H9 (cell line): Measurements from ENCODE around the gene DCDC1. TPM values are rescaled to one million over a fixed set of nuclear protein-coding genes. Genes with fewer than 3 reads are reported as not detected.

Experiments used
- DNase-seq: peaks from one replicate; pipeline ENCODE4 v3.0.0-alpha.2; 2017
- H2AFZ ChIP-seq: one replicate; pipeline ENCODE4 v1.6.1; 2013; ENCODE audit warnings: mild to moderate bottlenecking, low read length, control low read depth, moderate library complexity
- H2AK5ac ChIP-seq: 2 replicates; pipeline ENCODE4 v1.6.1; 2013; ENCODE audit warnings: low read length, control low read depth, mixed read lengths; ENCODE audit not compliant: insufficient read length
- H2BK120ac ChIP-seq: one replicate; pipeline ENCODE4 v1.6.1; 2013; ENCODE audit warnings: low read depth, mild to moderate bottlenecking, low read length, control low read depth, inconsistent platforms; ENCODE audit not compliant: poor library complexity, severe bottlenecking
- H2BK12ac ChIP-seq: 2 replicates; pipeline ENCODE4 v1.6.1; 2013; ENCODE audit warnings: low read length, control low read depth, mixed read lengths, low read depth; ENCODE audit not compliant: insufficient read length
- H2BK15ac ChIP-seq: 2 replicates; pipeline ENCODE4 v1.6.1; 2013; ENCODE audit warnings: low read depth, low read length, control low read depth
- H2BK20ac ChIP-seq: one replicate; pipeline ENCODE4 v1.6.1; 2013; ENCODE audit warnings: low read depth, mild to moderate bottlenecking, low read length, control low read depth, inconsistent platforms; ENCODE audit not compliant: poor library complexity, severe bottlenecking
- H2BK5ac ChIP-seq: 2 replicates; pipeline ENCODE4 v1.6.1; 2013; ENCODE audit warnings: low read length, control low read depth, mixed read lengths; ENCODE audit not compliant: insufficient read length
- H3K14ac ChIP-seq: 2 replicates; pipeline ENCODE4 v1.6.1; 2013; ENCODE audit warnings: low read length, control low read depth; ENCODE audit not compliant: insufficient read depth
- H3K18ac ChIP-seq: 2 replicates; pipeline ENCODE4 v1.6.1; 2013; ENCODE audit warnings: low read depth, mild to moderate bottlenecking, mixed read lengths, low read length, control low read depth; ENCODE audit not compliant: insufficient read length
- H3K23ac ChIP-seq: 2 replicates; pipeline ENCODE4 v1.6.1; 2013; ENCODE audit warnings: low read length, control low read depth, mixed read lengths, low read depth; ENCODE audit not compliant: insufficient read length
- H3K23me2 ChIP-seq: 2 replicates; pipeline ENCODE4 v1.6.1; 2013; ENCODE audit warnings: low read depth, mild to moderate bottlenecking, mixed read lengths, low read length, control low read depth; ENCODE audit not compliant: insufficient read length, poor library complexity, severe bottlenecking
- H3K27ac ChIP-seq: 2 replicates; pipeline ENCODE4 v1.5.1; 2013; ENCODE audit warnings: low read length, control low read depth, mixed read lengths, low read depth; ENCODE audit not compliant: insufficient read length
- H3K27me3 ChIP-seq: 2 replicates; pipeline ENCODE4 v1.6.1; 2013; ENCODE audit warnings: low read length, control low read depth, inconsistent platforms; ENCODE audit not compliant: insufficient read depth
- H3K4ac ChIP-seq: 2 replicates; pipeline ENCODE4 v1.6.1; 2013; ENCODE audit warnings: low read depth, mild to moderate bottlenecking, control low read depth, inconsistent platforms, low read length, moderate library complexity
- H3K4me1 ChIP-seq: 2 replicates; pipeline ENCODE4 v1.6.1; 2013; ENCODE audit warnings: low read length, control low read depth, inconsistent platforms; ENCODE audit not compliant: insufficient read depth
- H3K4me2 ChIP-seq: 2 replicates; pipeline ENCODE4 v1.6.1; 2013; ENCODE audit warnings: low read length, control low read depth, mixed read lengths; ENCODE audit not compliant: insufficient read length, insufficient read depth
- H3K56ac ChIP-seq: 2 replicates; pipeline ENCODE4 v1.6.1; 2013; ENCODE audit warnings: low read depth, mild to moderate bottlenecking, mixed read lengths, low read length, control low read depth; ENCODE audit not compliant: insufficient read length
- H3K79me1 ChIP-seq: 2 replicates; pipeline ENCODE4 v1.6.1; 2013; ENCODE audit warnings: low read depth, mild to moderate bottlenecking, moderate library complexity, low read length, control low read depth, inconsistent platforms; ENCODE audit not compliant: insufficient read depth, poor library complexity, severe bottlenecking
- H3K79me2 ChIP-seq: 2 replicates; pipeline ENCODE4 v1.6.1; 2013; ENCODE audit warnings: low read length, control low read depth, inconsistent platforms; ENCODE audit not compliant: insufficient read depth
- H3K9ac ChIP-seq: 2 replicates; pipeline ENCODE4 v1.6.1; 2013; ENCODE audit warnings: low read length, control low read depth, mixed read lengths; ENCODE audit not compliant: insufficient read length; ENCODE audit errors: extremely low read depth
- H3K9me3 ChIP-seq: one replicate; pipeline ENCODE4 v1.6.1; 2013; ENCODE audit warnings: low read depth, low read length, inconsistent platforms; ENCODE audit not compliant: control insufficient read depth
- H3T11ph ChIP-seq: one replicate; pipeline ENCODE4 v1.6.1; 2013; ENCODE audit warnings: mild to moderate bottlenecking, low read length, control low read depth, inconsistent platforms
- H4K20me1 ChIP-seq: one replicate; pipeline ENCODE4 v1.6.1; 2013; ENCODE audit not compliant: control insufficient read depth, insufficient read length, insufficient read depth
- H4K5ac ChIP-seq: 2 replicates; pipeline ENCODE4 v1.6.1; 2013; ENCODE audit warnings: low read depth, mild to moderate bottlenecking, mixed read lengths, low read length, control low read depth; ENCODE audit not compliant: insufficient read length
- H4K8ac ChIP-seq: replicated peaks from 2 replicates; pipeline ENCODE4 v1.6.1; 2013; ENCODE audit warnings: low read length, control low read depth, mixed read lengths, low read depth; ENCODE audit not compliant: insufficient read length
- H4K91ac ChIP-seq: 2 replicates; pipeline ENCODE4 v1.6.1; 2013; ENCODE audit warnings: low read depth, mild to moderate bottlenecking, moderate library complexity, mixed read lengths, low read length, control low read depth; ENCODE audit not compliant: insufficient read length
- H3K27ac Mint-ChIP-seq, 3 experiments: 2 replicates in 2 of 3; 3 replicates in 1 of 3; pipeline ENCODE4 v1.8.0; 2020 to 2021; ENCODE audit warnings: mixed read lengths in 3 of 3, mild to moderate bottlenecking in 1 of 3, moderate library complexity in 1 of 3
- H3K27me3 Mint-ChIP-seq: 2 replicates; pipeline ENCODE4 v1.8.0; 2021; ENCODE audit warnings: low read depth, mild to moderate bottlenecking, moderate library complexity, mixed read lengths
- H3K36me3 Mint-ChIP-seq, 3 experiments: 2 replicates in 2 of 3; 3 replicates in 1 of 3; pipeline ENCODE4 v1.8.0; 2020 to 2021; ENCODE audit warnings: low read depth in 3 of 3, mixed read lengths in 3 of 3; ENCODE audit not compliant: insufficient read depth in 1 of 3
- H3K4me1 Mint-ChIP-seq, 2 experiments: 2 replicates each; pipeline ENCODE4 v1.8.0; 2020; ENCODE audit warnings: mixed read lengths in 2 of 2
- H3K4me3 Mint-ChIP-seq, 2 experiments: 2 replicates in 1 of 2; 3 replicates in 1 of 2; pipeline ENCODE4 v1.8.0; 2020 to 2021; ENCODE audit warnings: mild to moderate bottlenecking in 2 of 2, mixed read lengths in 2 of 2, moderate library complexity in 1 of 2
- H3K9me3 Mint-ChIP-seq, 2 experiments: 2 replicates in 1 of 2; 3 replicates in 1 of 2; pipeline ENCODE4 v1.8.0; 2020; ENCODE audit warnings: mild to moderate bottlenecking in 2 of 2, mixed read lengths in 2 of 2, moderate library complexity in 1 of 2
- total RNA-seq: library from RNA; stranded (reverse); gene quantifications from 2 replicates; pipeline ENCODE4 v1.2.1, GENCODE V29; 2021
- TF ChIP-seq, protein P1 (sequence below): fragments of 200-600 bp; sonication (generic); conservative IDR thresholded peaks from 3 replicates; pipeline ENCODE4 v1.8.0; 2021; ENCODE audit warnings: antibody characterized with exemption, mild to moderate bottlenecking

Gene DCDC1
- total RNA-seq, 1 experiment from 2014 or later, result 0.09 TPM

DNA sequence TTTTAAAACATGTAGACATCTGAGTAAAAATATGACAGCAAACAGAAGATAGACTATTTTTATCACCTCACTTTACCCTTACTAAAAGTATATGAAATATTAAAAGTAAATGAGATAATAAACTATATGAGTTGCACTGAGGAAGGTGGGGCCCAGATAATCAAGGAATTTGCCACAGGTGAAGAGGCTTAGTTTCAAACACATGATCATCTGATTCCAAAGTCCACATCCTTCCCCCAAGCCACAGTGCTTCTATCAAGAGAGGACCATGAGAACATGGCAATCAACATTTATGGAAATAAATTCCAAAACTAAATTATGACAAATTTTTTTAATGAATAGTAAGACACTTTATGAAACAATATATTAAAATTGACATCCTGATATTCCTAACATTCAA is 384.0 kb downstream of the DCDC1 start:
- H3K4me3 Mint-ChIP-seq, result no peak overlapping the region
- no peak overlapping the region for H2BK20ac ChIP-seq
- H3K36me3 Mint-ChIP-seq, result no peaks in the 10 kb centered on the region
- no peak overlapping the region for H3K56ac ChIP-seq
- H3K9me3 ChIP-seq, result no peaks in the 10 kb centered on the region
- H4K91ac ChIP-seq, result no peak overlapping the region
- no peaks in the 10 kb centered on the region for H4K20me1 ChIP-seq
- no peak overlapping the region for H2AFZ ChIP-seq
- H3K27me3 ChIP-seq, result no peaks in the 10 kb centered on the region
- H2BK12ac ChIP-seq, result no peak overlapping the region
- no peak overlapping the region for H3K4me2 ChIP-seq
- H3K23me2 ChIP-seq, result no peaks in the 10 kb centered on the region
- no peak overlapping the region for H3K27ac Mint-ChIP-seq
- H3K4me1 Mint-ChIP-seq, result peaks cover 4 to 10% of the 10 kb centered on the region in 2 experiments
- H3K27me3 Mint-ChIP-seq, result no peaks in the 10 kb centered on the region
- no peak overlapping the region for H2BK5ac ChIP-seq
- H3K4ac ChIP-seq, result no peak overlapping the region
- no peak overlapping the region for H2BK15ac ChIP-seq
- H3K79me2 ChIP-seq, result no peaks in the 10 kb centered on the region
- no peak overlapping the region for H3K27ac ChIP-seq
- no peak overlapping the region for H4K5ac ChIP-seq
- no peak overlapping the region for H3T11ph ChIP-seq
- no peaks in the 10 kb centered on the region for H3K4me1 ChIP-seq
- no peaks in the 10 kb centered on the region; a peak in 1 of 5 replicates for H3K9me3 Mint-ChIP-seq
- H2AK5ac ChIP-seq, result no peak overlapping the region
- H3K9ac ChIP-seq, result no peak overlapping the region
- TF ChIP-seq, protein P1, sequence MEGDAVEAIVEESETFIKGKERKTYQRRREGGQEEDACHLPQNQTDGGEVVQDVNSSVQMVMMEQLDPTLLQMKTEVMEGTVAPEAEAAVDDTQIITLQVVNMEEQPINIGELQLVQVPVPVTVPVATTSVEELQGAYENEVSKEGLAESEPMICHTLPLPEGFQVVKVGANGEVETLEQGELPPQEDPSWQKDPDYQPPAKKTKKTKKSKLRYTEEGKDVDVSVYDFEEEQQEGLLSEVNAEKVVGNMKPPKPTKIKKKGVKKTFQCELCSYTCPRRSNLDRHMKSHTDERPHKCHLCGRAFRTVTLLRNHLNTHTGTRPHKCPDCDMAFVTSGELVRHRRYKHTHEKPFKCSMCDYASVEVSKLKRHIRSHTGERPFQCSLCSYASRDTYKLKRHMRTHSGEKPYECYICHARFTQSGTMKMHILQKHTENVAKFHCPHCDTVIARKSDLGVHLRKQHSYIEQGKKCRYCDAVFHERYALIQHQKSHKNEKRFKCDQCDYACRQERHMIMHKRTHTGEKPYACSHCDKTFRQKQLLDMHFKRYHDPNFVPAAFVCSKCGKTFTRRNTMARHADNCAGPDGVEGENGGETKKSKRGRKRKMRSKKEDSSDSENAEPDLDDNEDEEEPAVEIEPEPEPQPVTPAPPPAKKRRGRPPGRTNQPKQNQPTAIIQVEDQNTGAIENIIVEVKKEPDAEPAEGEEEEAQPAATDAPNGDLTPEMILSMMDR, result no peak
- H3K18ac ChIP-seq, result no peak overlapping the region
- H3K79me1 ChIP-seq, result no peaks in the 10 kb centered on the region
- no peak for DNase-seq
- H4K8ac ChIP-seq, result no peak overlapping the region
- no peak overlapping the region for H3K23ac ChIP-seq
- no peak overlapping the region for H2BK120ac ChIP-seq
- no peak overlapping the region for H3K14ac ChIP-seq
